ENCODE results near the gene IL9R.
"Not testable (repeated sequence)": the region's sequence is repeated elsewhere in the genome, so short reads cannot be mapped to it uniquely, and the experiment has no call there.

DNA sequence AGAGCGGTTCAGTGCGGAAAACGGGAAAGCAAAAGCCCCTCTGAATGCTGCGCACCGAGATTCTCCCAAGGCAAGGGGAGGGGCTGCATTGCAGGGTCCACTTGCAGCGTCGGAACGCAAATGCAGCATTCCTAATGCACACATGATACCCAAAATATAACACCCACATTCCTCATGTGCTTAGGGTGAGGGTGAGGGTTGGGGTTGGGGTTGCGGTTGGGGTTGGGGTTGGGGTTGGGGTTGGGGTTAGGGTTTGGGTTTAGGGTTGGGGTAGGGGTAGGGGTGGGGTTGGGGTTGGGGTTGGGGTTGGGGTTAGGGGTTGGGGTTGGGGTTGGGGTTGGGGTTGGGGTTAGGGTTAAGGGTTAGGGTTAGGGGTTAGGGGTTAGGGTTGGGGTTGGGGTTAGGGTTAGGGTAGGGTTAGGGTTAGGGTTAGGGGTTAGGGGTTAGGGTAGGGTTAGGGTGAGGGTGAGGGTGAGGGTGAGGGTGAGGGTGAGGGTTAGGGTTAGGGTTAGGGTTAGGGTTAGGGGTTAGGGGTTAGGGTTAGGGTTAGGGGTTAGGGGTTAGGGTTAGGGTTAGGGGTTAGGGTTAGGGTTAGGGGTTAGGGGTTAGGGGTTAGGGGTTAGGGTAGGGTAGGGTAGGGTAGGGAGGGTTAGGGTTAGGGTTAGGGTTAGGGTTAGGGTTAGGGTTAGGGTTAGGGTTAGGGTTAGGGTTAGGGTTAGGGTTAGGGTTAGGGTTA lies 32.4 kb downstream of the IL9R start:
- TF ChIP-seq, protein P1, sequence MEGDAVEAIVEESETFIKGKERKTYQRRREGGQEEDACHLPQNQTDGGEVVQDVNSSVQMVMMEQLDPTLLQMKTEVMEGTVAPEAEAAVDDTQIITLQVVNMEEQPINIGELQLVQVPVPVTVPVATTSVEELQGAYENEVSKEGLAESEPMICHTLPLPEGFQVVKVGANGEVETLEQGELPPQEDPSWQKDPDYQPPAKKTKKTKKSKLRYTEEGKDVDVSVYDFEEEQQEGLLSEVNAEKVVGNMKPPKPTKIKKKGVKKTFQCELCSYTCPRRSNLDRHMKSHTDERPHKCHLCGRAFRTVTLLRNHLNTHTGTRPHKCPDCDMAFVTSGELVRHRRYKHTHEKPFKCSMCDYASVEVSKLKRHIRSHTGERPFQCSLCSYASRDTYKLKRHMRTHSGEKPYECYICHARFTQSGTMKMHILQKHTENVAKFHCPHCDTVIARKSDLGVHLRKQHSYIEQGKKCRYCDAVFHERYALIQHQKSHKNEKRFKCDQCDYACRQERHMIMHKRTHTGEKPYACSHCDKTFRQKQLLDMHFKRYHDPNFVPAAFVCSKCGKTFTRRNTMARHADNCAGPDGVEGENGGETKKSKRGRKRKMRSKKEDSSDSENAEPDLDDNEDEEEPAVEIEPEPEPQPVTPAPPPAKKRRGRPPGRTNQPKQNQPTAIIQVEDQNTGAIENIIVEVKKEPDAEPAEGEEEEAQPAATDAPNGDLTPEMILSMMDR (conservative IDR thresholded peaks at IDR 0.05) = not testable (repeated sequence)
- TF ChIP-seq ZFX (IDR thresholded peaks at IDR 0.05) = not testable (repeated sequence)
